GM21367 (cell line): ENCODE results near the gene CXCL8.
"Not testable (repeated sequence)": the region's sequence is repeated elsewhere in the genome, so short reads cannot be mapped to it uniquely, and the experiment has no call there.

Experiments
- ATAC-seq: cut with Tn5 transposase; IDR thresholded peaks from one replicate; pipeline ENCODE4 v1.9.1; 2021; ENCODE audit not compliant: unreplicated experiment

CXCL8 gene

DNA sequence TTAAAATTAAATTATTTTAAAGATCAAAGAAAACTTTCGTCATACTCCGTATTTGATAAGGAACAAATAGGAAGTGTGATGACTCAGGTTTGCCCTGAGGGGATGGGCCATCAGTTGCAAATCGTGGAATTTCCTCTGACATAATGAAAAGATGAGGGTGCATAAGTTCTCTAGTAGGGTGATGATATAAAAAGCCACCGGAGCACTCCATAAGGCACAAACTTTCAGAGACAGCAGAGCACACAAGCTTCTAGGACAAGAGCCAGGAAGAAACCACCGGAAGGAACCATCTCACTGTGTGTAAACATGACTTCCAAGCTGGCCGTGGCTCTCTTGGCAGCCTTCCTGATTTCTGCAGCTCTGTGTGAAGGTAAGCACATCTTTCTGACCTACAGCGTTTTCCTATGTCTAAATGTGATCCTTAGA is at the start of gene CXCL8:
Gene CXCL8, plus strand, starts transcription at position 217 of the 426 bp plus-strand sequence. Its CDS starts 90 bp downstream, at position 307.
- ATAC-seq: peak; percentile 47

DNA sequence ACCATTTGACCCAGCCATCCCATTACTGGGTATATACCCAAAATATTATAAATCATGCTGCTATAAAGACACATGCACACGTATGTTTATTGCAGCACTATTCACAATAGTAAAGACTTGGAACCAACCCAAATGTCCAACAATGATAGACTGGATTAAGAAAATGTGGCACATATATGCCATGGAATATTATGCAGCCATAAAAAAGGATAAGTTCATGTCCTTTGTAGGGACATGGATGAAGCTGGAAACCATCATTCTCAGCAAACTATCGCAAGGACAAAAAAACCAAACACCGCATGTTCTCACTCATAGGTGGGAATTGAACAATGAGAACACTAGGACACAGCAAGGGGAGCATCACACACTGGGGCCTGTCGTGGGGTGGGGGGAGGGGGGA is 49.2 kb upstream of the CXCL8 start:
- not testable (repeated sequence) for ATAC-seq

DNA sequence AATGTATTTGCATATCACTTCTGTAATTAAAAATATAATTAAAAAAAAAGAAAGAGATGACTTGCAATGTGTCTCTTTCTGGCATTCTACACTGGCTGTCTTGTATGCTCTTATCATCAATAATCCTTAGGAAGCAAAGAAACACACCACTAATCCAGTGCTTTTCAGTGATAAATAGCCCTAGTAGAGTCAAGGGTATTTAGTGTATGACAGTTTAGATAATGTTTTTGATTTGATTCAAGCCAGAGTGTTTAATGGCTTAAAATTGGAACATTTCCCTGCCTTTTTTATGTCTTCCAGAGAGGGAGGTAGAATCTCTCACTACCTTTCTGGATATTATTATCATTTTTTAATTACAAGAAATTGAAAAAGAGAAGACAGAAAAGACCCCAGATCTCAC is 48.6 kb upstream of the CXCL8 start:
- no peak for ATAC-seq

DNA sequence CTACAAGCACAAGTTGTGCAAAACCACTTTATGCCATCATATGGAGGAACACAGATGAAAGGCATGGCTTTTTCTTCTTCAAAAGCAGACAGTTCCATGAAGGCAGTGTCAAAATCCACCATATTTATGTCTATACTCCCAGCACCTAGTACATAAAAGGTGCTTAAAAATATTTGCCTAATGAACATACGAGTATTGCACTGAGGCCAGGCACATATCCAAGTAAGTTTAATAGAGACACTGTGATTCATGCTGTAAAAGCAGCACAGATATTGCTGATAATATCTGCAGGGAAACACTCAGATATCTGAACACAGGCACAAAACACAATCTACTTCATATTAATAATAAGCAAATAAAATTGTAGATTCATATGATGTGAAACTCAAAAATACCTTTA is 48.1 kb upstream of the CXCL8 start:
- no peak for ATAC-seq

- no peak for ATAC-seq
Measured at GRCh38 chr4:73692701-73693100, 47.7 kb upstream of the CXCL8 start.

DNA sequence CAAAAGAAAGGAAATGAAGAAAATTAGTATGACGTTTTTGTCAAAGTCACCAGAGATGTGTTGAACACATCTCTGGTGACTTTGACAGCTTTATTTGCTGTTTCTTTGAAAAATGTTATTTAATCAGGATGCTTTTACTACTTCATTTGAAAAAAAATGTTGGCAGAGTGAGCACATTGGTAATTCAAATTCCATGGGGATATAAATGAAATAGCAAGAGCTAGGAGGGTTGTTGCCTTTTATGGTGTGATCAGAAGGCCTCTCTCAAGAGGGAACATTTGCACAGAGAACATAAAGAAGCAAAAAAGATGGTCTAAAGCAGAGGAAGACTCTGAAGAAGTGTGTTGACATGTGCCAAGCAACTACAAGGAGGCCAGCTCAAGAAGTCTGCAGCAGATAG is 46.6 kb upstream of the CXCL8 start:
- ATAC-seq: no peak

- no peak for ATAC-seq
Measured at GRCh38 chr4:73698217-73698616, 42.2 kb upstream of the CXCL8 start.

- ATAC-seq: no peak
Measured at GRCh38 chr4:73701116-73701515, 39.3 kb upstream of the CXCL8 start.

GRCh38 chr4:73702796-73703287 is 37.5 kb upstream of the CXCL8 start:
- no peak for ATAC-seq

GRCh38 chr4:73703320-73703719 is 37.0 kb upstream of the CXCL8 start:
- ATAC-seq: no peak

GRCh38 chr4:73704314-73705055 is 35.9 kb upstream of the CXCL8 start:
- ATAC-seq: no peak

DNA sequence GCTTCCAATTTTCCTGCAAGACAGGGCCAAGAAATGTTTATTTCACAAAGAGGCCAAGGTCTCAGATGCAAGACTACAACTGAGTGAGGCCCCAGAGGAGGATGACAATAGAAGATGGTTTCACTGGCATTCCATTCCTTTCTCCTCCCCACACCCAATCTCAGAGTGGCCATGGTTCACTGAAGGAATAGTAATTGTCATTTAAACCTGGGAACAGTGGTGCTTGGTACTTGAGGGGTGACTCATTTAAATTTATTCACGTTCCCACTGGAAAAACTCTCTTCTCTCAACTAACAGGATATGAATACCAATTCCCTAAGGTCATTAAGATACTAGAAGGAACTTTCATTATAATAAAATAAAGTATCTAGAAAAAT is 35.3 kb upstream of the CXCL8 start:
- no peak for ATAC-seq

GRCh38 chr4:73705721-73706120 is 34.6 kb upstream of the CXCL8 start:
- no peak for ATAC-seq

DNA sequence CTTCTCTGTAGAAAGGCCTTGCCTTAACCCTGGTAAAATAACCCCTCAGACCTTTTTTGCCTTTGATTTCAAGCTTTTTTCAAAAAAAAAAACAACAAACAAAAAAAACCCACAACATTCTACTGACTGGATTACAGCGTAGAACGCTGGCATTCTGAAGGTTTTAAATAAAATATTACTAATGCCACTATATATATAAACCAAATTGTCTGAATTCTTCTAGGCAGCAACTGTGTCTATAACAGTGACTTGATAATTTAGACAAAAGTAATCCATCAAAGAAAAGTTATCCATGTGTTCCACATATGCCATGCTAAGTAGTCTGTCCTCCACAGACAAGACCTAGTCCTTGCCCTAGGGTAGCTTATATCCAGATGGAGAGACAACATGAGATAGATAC is 33.6 kb upstream of the CXCL8 start:
- ATAC-seq: no peak

DNA sequence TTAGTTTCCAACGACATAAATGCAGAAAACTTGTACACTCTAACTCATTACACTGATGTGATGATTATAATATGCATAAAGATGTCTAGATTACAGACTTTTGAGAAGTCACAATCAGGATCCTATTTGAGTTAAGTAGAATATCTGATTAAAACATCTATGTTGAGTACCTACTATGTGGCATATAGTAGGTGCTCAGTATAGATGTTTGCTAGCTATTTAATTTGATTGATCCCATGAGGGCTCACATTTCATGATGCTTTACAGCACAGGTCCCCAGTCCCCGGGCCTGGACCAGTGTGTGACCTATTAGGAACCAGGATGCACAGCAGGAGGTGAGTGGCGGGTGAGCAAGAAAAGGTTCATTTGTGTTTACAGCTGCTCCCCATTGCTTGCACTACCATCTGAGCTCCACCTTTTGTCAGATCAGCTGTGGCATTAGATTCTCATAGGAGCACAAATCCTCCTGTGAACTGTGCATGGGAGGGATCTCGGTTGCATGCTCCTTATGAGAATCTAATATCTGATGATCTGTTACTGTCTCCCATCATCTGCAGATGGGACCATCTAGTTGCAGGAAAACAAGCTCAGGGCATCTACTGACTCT is 33.0 kb upstream of the CXCL8 start:
- ATAC-seq: no peak

DNA sequence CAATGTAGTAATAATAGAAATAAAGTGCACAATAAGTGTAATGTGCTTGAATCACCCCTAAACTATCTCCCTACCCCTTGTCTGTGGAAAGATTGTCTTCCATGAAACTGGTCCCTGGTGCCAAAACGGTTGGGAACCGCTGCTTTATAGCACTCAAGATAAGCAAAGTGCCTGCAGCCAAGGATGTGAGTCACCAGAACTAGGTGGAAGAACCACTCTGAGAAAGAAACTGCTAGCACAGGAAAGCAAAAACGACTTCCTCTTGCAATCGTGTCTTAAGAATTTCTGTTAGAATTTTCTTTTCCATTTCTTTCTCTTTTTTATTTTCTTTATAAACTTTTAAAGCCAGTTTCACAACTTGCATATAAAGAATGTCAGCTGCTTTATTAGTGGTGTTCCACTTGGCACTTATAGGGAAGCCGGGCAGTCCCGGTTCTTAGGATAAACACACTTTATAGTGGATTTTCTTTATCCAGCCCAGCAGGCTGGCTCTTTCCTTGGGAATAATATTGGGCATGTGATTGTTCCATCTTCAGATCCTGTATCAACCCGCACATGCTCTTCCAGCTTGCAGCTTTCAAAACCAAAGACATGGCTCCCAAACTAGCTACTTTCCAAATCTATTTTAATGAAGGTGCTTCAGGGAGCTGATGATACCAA is 32.3 kb upstream of the CXCL8 start:
- ATAC-seq: peak; percentile 44

DNA sequence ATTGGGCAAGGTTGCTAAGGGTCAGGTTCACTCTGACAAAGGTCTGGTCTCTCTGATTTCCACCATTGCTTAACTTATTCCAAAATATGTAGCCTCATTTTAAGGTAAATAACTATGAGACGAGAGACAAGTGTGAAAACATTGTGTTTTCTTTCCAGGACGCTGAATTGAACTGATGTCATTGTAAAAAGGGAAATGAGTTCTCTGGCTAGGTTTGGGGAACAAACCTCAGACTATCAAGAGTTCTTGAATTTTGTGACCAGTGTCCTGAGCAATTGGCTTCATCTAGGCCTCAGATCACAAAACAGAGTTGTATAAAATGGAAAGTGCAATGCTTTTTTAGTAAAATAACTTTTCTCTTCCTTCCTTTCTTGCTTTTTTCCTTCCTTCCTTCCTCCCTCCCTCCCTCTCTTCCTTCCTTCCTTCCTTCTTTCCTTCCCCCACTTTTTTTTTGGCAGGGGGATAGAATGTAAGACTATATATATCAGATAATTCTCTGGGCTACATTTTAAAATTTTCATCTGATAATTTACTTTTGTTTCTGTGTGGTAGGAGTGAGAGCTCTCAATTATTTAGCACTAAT is 30.8 kb upstream of the CXCL8 start:
- no peak for ATAC-seq

- no peak for ATAC-seq
Measured at GRCh38 chr4:73710094-73710493, 30.3 kb upstream of the CXCL8 start.

DNA sequence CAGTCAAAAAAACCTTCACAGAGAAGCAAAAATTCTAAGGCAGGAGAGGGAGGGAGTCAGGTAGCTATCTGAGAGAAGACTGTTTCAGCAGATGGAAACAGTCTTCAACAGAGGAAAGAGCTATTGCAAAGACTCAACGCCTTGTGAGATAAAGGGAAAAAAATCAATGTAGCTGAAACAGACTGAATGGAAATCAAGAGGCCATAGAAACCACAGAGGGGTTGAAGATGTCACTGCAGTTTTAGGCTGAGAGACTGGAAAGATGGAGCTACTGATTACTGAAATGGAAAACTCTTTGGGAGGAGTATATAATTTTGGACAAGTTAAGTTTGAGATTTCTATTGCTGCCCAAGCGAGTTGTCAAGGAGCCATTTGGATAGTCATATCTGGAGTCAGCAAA is 28.4 kb upstream of the CXCL8 start:
- ATAC-seq: no peak

GRCh38 chr4:73713650-73714049 is 26.7 kb upstream of the CXCL8 start:
- ATAC-seq: no peak

DNA sequence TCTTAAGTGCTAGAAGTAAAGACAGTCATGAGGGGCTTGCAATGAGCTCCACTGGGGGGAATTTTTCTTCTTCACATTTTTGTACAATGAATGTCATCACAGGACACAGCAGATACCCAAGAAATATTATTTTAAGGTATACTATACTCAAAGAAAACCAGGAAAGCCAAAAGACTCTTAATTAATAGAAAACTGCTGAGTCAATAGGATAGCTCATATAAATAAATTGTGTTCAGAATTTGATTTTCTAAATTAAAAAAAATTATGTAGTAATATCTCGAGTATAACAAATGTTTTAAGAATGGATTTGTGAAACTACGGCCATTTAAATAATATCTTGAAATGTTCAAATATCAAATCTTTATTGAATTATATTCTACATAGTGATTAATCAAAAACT is 25.7 kb upstream of the CXCL8 start:
- ATAC-seq: no peak

- no peak for ATAC-seq
Measured at GRCh38 chr4:73715659-73716058, 24.7 kb upstream of the CXCL8 start.
